ENCODE measurements around the gene ZNF668.

ZNF668 gene

GRCh38 chr16:31073970-31074813 is at the start of gene ZNF668, which contains the start of gene ZNF646:
Gene ZNF668, minus strand, starts transcription at chr16:31074240. Its CDS starts 9,781 bp downstream, at chr16:31064459.
Gene ZNF646, plus strand, starts transcription at chr16:31074422. Its CDS starts 1,903 bp downstream, at chr16:31076325.
- peak; percentile 98 for DNase-seq (ENCODE audit: low spot score)

- DNase-seq (ENCODE audit: low spot score): no peak
Measured at GRCh38 chr16:31120129-31120528, 46.1 kb upstream of the ZNF668 start.

GRCh38 chr16:31118223-31119155 is 44.4 kb upstream of the ZNF668 start:
- no peak for DNase-seq (ENCODE audit: low spot score)

DNA sequence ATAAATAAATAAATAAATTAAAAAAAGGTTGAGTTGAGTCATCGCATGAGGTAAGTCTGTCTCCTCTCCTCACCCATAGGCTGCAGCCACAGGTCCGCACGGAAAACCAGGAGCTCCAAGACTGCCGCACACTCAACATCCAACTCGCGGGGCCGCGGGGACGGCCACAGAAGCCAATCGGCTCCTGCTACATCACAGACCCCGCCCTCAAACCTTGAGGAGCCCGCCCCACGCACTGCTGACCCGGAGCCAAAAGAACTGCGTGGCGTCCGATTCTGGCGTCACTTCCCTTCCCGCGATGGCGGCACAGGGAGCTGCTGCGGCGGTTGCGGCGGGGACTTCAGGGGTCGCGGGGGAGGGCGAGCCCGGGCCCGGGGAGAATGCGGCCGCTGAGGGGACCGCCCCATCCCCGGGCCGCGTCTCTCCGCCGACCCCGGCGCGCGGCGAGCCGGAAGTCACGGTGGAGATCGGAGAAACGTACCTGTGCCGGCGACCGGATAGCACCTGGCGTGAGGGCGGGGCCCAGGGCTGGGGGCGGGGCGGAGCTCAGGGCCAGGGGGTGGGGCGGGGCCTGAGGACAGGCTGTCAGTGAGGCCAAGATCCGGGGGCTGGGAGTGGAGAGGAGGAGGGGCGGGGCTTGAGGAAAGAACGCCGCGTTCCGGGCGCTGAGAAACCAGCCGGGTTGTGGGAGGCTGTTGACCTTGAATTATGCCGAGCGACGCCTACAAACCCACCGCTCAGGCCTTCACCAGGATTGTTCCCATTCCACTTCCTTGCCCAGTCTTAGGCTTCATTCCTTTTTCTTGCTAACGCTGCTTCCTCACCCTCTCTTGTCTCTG is 43.6 kb upstream of the ZNF668 start, which contains the start of gene KAT8:
Gene KAT8, plus strand, starts transcription at position 281 of the 839 bp plus-strand sequence. Its CDS starts 18 bp downstream, at position 299.
- peak; percentile 97 for DNase-seq (ENCODE audit: low spot score)

- DNase-seq (ENCODE audit: low spot score): no peak
Measured at GRCh38 chr16:31114468-31114867, 40.4 kb upstream of the ZNF668 start.

DNA sequence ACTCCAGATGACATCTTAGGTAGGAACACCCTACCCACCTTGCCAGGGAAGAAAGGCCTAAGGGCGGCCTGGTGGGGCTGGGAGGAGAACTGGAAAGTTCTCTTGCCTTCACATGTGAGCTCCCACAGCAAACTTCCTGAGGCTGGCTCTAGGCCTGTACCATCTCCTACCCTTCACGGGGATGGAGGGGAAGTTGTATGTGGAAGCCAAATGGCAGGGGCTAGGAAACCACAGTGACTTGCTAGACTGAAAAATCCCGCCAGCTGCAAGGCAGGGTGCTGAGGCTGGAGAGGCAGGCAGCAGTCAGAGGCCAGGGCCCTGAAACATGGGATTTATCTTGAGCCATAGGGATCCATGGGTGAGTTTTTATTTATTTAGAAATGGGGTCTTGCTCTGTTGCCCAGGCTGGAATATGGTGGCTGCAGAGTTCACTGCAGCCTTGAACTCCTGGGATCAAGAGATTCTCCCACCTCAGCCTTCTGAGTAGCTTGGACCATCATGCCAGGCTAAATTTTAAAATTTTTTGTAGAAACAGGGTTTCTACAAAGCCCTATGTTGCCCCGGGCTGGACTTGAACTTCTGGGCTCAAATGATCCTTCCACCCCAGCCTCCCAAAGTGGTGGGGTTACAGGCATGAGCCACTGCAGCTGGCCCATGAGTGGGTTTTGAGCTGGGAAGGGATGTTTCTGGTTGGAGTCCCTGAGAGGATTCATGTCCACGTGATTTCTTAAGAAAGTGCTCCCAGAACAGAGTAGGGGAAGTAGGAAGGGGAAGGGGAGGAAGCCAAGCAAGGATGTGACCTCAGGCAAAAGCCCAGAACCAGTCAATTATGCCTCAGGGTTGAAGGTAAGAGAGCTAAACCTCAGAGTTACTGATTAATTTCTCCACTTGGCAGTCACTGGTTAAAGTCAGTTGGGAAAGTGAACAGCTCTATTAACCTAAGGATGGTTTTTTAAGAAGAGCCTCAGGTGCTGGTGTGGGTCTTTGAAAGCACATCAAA is 39.4 kb upstream of the ZNF668 start:
- DNase-seq (ENCODE audit: low spot score): no peak

DNA sequence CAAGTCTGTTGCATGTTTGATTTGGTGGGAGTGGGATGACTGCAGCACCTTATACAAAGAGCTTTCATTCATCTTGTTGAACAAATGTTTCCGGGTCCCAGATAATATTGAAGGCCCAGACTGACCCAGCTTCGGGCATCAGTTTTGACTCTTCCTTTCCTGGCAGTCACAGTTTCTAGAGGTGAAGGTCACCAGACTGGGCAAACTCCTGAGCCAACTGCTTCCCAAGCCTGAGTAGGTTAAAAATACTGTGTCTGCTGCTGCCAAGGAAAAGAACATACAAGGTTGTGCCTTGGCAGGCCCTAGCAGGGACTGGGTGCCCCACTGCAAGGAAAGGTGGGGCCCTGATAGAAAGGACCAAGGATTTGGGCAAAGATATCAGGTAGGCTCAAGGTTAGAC is 38.7 kb upstream of the ZNF668 start:
- no peak for DNase-seq (ENCODE audit: low spot score)

DNA sequence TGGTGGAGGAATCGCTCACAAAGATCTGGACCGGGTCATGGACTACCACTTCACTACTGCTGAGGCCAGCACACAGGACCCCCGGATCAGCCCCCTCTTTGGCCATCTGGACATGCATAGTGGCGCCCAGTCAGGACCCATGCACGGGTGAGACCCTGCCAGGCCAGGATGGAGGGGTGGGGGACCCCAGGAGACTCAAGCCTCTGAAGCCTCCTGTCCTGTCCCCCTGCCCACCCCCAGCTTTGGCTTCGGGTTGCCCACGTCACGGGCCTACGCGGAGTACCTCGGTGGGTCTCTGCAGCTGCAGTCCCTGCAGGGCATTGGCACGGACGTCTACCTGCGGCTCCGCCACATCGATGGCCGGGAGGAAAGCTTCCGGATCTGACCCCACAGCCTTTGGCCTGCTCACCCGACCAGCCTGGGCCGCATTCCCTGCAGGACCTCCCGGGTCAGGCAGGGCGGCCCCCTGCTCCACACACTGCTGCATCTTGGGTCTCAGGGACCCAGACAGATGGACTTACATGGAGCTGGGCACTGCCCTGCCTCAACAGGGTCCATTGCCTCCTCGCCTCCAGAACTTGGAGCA is 37.9 kb upstream of the ZNF668 start:
- DNase-seq (ENCODE audit: low spot score): no peak

DNA sequence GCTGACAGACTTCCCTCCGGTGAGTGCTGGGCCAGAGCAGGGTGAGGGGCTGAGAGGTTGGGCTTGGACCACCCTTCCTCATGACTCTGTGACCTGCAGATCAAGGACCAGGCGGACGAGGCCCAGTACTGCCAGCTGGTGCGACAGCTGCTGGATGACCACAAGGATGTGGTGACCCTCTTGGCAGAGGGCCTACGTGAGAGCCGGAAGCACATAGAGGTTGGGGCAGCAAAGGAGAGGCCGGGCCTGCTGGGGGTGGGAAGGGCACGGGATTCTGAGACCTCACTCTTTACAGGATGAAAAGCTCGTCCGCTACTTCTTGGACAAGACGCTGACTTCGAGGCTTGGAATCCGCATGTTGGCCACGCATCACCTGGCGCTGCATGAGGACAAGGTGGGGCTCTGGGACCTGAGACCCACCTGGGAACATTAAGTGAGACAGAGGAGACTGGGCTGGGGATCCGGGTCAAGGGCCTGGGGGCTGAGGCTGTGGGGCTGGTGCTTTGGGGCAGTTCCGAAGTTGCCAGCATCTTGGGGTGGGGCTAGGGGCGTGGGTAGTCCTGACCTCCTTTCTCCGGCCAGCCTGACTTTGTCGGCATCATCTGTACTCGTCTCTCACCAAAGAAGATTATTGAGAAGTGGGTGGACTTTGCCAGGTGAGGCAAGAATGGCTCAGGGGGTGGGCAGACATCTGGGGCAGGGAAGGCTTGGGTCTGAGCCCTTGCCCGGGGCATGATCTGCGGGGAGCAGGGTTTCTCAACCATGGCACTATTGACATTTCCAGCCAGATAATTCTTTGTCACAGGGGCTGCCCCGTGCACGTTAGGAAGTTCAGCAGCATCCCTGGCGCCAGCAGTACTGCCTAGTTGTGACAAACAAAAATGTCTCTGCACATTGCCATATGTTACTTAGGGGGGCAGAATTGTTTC is 36.3 kb upstream of the ZNF668 start:
- DNase-seq (ENCODE audit: low spot score): no peak

- DNase-seq (ENCODE audit: low spot score): no peak
Measured at GRCh38 chr16:31109622-31110021, 35.6 kb upstream of the ZNF668 start.

DNA sequence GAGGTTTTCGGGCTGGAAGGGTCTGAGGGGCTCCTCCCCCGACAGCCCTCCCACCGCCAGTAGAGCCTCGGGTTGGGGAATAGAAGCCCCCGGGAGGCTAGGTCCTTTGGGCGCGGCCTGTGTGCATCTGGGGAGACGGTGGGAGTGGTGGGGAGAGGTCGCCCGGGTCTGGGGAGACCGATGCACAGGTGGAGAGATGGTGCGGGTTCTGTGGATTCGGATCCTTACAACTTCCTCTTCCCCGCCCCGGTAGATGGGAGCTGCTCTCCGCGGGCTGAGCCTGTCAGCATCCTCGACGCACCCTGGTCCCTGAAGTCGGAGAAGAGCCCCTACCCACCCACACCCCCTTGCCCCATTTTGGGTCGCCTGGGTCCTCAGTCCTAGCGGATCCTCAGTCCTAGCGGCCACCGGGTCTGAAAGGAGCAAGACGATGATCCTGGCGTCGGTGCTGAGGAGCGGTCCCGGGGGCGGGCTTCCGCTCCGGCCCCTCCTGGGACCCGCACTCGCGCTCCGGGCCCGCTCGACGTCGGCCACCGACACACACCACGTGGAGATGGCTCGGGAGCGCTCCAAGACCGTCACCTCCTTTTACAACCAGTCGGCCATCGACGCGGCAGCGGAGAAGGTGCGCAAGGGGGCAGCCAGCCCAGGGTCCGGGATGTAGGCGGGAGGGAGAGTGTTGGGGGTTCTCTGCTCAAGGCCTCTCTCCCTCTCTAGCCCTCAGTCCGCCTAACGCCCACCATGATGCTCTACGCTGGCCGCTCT is 34.9 kb upstream of the ZNF668 start:
- DNase-seq (ENCODE audit: low spot score): no peak

GRCh38 chr16:31108035-31108793 is 34.2 kb upstream of the ZNF668 start, which contains the start of gene BCKDK:
Gene BCKDK, plus strand, starts transcription at chr16:31108386. Its CDS starts 838 bp downstream, at chr16:31109224.
- DNase-seq (ENCODE audit: low spot score): peak; percentile 61

DNA sequence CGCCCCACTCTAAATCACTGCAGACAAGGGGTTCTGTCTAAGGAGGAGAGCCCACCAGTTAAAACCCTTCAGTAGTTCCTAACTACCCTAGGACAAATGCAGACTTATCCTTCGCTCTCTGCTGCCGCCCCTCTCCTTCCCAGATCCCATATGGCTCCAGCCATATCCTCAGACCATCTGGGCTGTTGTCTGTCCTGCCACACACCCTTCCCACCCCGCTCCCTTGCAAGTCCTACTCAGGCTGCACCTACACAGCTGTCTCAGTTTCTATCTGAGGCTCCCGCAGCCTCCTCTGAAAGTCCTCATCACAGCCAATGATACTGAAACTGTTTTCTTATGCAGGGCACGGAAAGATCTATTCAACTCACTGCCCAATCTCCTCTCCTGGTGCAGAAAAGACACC is 33.4 kb upstream of the ZNF668 start:
- no peak for DNase-seq (ENCODE audit: low spot score)

- no peak for DNase-seq (ENCODE audit: low spot score)
Measured at GRCh38 chr16:31106509-31107464, 32.7 kb upstream of the ZNF668 start.

- DNase-seq (ENCODE audit: low spot score): peak; percentile 76
Measured at GRCh38 chr16:31105677-31106213, 31.7 kb upstream of the ZNF668 start.
